Stimulated activated naive CD4-positive, alpha-beta T cell (primary cell): ENCODE data around the gene CACNA1G.

Source experiments
- DNase-seq, 6 experiments: peaks; one replicate each; lab custom pipeline; 2025; lab: John Stamatoyannopoulos, UW

CACNA1G gene

DNA sequence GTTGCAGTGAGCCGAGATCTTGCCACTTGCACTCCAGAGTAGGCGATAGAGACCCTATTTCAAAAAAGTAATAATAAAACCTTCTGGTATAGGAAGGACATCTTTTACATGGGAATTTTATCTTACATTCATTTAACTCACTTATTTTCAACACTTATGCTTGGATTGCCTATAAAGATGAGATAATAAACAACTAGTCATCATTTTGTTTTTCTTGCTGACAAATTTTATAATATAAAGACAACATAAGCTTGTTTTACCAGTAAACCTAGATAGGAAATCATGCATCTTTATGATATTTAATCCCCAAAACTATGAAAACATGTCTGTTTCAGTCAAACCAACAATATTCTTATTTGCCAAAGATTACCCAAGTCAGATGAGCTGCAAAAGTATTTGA is 91.1 kb downstream of the CACNA1G start:
- no peak for DNase-seq

DNA sequence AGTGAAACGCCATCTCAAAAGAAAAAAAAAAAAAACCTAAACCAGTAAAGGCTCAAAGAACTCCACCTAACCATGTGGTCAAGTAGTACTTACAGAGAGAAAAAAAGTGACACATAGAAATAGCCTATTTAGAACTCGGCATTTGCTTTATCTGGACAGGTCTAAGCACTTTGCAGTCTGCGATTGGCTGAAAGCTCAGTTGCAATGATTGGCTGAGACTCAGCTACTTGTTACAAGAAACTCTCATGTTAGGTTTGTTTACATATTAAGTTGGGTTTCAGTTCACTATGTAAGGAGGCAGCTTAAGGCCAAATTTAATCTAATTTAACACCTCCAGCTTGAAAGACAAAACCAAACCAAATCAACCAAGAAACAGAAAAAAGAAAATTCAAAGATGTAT is 93.2 kb downstream of the CACNA1G start:
- no peak for DNase-seq

DNA sequence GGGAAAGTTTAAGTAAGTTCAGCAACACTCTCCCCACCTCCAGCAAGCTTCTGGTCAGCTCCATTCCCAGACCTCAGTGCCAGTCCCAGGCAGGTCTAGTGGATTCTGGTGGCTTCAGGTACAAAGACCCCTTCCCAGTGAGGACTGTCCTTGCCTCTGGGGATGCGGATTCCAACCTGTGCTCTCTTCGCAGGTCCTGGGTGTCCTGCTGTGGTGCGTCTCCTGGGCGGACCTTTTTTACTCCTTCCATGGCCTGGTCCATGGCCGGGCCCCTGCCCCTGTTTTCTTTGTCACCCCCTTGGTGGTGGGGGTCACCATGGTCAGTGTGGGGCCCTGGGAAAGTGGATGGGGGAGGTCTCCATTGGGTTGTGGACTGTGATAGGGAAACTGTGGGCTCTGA is 96.0 kb downstream of the CACNA1G start:
- DNase-seq = no peak

DNA sequence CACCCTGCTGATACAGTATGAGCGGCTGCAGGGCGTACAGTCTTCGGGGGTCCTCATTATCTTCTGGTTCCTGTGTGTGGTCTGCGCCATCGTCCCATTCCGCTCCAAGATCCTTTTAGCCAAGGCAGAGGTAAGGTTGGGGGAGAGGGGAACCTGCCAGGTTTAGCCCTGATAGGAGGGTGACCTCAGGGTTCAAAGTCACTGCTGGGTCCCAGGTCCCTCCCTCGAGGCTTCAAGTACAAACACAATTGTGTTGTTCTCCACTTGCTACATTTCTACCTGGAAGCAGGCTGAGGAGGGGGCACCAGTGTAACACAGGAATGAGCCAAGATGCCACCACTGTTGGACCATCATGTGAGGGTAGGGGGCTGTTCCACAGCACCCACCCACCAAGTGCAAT is 96.5 kb downstream of the CACNA1G start:
- DNase-seq = no peak

DNA sequence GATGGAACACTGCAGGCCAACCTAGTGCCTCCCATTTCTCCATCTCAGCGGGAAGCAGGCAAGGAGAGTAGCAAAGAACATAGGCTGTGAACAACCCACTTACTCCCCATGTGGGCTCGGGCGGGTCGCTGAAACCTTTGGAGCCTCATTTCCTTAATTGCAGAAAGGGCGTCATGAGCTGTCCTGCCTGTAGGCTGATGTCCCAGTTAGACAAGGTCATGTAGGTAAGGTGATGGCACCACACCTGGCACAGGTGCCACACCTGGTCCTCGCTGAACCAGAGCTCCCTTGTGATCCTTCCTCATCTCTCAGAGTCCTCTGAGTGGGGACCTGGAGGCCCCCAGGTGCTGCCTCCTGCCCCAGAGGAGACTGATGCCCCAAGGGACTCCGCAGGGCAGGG is 97.1 kb downstream of the CACNA1G start:
- no peak for DNase-seq

DNA sequence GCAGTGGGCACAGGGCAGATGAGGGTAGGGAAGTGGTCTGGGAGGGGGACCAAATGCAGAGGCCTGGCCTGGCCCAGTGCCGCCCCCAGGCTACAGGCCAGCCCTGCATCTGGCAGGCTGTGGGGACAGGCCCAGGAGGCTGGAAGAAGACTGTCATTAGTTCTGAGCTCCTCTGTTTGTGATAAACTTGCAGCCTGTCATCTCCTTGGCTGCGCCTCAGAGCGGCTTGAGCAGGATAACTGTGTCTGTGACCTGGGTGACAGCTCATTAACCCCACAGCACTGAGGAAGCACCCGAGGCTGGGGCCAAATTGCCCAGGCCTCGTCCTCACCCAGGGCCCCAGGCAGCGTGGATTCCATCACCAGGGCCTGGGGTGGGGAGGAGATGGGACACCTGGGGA is 98.1 kb downstream of the CACNA1G start:
- no peak for DNase-seq

DNA sequence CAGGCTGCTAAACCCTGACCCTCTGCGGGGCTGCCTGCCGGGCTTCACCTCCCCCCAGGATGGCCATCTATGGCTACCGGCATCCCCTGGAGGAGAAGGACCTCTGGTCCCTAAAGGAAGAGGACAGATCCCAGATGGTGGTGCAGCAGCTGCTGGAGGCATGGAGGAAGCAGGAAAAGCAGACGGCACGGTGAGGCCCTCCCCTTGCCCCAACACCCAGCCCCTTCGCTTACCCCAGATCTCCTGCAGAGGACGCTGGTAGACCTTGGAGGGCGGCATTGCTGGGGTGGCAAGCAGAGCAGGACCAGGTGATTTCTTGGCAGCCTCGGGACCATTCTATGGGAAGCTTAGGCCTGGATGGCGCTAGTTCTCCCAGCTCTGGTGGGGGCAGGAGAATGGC is 98.7 kb downstream of the CACNA1G start:
- no peak for DNase-seq

DNA sequence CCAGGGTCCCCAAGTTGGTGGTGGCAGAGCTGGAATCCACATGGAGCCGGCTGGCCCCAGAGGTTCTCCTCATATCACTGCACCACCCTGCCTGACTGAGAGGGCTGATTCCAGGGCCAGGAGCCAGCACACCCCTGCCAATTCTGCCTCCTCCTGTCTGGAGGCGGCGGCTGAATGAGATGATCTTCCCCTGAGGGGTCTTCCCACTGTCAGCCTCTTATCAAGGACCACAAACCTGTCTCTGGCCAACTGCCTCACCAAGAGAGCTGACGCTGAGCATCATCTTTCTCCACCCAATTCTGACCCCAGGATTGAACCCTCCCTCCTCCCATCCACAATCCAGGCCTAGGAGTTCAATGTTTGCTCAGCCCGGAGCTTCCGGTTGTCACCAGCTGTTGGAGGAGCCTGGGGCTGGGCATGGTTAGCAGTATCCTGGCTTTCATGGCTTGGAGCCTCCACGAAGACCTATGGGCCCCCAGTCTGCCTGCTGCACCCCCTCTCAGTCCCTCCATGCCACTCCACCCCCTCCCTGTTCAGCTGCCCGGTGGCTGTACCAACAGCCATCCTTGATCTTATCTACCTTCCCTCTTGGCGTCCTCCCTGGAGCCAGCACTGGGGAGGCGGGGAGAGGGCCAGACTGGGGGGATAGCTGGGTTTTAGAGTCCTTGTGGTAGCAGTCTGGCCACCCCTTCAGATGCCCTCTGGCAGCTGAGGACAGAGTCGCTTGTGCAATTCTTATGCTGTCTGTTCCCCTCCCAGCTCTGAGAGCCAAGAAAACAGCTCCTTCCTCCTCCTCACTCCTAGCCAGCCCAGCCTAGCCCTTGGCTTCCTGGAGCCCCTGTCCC is 99.7 kb downstream of the CACNA1G start:
- no peak for DNase-seq

DNA sequence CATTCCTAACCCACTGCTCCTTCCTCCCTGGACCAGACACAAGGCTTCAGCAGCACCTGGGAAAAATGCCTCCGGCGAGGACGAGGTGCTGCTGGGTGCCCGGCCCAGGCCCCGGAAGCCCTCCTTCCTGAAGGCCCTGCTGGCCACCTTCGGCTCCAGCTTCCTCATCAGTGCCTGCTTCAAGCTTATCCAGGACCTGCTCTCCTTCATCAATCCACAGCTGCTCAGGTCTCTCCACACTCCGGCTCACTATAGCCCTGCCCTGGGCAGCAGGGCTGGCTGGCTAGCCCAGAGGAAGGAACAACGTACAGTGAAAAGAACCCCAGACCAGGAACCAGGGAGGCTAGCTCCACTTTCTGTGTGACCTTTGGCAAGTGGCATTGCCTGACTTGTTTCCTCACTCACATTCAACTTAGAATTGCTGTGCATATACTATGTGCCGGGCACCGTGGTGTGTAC is 100.4 kb downstream of the CACNA1G start:
- no peak for DNase-seq

DNA sequence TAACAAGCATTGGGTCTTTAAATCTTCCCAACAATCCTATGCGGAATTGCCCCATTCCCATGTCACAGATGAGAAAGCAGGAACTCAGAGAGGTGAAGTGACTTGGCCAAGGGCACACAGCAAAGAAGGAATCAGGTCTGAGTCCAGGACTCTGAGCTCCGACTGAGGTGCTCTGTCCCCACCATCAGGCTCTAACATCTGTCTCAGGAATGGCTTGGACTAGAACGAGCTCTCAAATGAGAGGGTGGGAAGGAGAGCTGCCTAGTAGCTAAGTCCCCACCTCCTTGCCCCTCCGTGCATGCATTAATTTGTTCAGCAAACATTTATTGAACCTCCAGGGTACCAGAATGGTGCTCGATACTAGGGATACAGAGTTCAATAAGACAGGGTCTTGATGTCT is 100.8 kb downstream of the CACNA1G start:
- no peak for DNase-seq

DNA sequence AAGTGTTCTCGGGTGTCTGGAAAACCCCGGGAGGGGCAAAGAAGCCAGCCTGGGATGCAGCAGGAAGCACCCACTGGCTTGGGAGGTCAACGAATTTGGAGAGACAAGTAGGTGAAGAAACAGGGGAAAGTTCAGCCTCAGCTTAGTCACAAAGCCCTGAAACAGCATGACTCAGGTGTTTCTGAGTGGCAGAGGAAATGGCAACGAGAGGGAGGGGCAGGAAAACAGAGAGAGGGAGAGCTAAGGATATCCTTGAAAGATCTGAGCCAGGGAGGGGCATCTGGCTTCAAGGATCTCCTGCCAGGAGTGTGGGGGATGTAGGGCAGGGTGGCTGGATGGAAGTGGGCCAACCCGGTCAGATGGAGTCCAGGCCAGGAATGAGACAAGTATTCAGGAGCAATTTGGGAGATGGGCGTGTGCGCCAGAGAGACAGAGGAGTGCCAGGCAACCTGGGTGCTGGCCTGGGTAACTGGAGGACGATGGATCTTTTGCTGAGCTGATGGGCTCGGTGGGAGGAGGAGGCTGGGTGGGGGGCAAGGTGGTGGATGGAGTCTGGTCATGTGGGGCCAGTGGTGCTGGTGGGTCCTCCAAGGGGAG is 101.4 kb downstream of the CACNA1G start:
- no peak for DNase-seq

DNA sequence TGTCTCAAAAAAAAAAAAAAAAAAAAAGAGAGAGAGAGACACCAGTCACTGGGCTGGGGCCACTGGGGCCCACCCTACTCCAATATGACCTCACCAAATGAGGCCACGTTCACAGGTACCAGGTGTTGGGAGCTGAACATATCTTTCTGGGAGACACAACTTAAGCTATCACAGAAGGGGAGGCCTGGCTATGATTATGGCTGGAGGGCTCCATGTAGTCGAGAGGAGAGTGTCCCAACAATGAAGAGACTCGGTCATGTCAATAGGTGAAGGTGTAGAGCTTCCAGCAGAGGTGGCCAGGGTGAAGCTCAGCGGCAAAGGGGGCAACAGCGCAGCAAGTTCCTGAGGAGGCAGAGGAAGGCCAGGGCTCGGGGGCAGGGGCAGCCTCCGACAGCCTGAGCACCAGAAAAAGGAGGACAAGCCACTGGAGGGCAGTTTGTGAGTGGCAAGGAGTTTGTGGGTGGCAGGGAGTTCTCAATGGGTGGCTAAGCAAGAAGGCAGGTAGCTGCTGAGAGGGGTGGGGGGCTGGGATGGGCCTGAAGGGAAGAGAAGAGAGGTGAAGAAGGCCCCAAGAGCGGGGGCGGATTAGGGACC is 102.2 kb downstream of the CACNA1G start:
- no peak for DNase-seq

DNA sequence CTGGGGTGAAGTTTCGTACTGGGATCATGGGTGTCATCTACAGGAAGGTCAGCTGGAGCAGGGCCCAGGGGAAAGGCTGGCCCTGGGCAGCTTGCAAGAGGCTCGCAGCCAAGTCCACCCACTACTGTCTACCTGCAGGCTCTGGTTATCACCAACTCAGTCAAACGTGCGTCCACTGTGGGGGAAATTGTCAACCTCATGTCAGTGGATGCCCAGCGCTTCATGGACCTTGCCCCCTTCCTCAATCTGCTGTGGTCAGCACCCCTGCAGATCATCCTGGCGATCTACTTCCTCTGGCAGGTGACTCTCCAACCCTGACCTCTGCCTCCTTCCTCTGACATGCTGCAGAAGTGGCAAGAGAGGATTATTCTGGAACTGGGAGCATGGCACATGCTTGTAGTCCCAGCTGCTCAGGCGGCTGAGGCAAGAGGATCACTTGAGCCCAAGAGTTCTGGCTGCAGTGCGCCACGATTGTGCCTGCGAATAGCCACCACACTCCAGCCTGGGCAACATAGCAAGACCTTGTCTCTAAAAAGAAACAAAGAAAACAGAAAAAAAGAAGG is 103.4 kb downstream of the CACNA1G start:
- DNase-seq = no peak

DNA sequence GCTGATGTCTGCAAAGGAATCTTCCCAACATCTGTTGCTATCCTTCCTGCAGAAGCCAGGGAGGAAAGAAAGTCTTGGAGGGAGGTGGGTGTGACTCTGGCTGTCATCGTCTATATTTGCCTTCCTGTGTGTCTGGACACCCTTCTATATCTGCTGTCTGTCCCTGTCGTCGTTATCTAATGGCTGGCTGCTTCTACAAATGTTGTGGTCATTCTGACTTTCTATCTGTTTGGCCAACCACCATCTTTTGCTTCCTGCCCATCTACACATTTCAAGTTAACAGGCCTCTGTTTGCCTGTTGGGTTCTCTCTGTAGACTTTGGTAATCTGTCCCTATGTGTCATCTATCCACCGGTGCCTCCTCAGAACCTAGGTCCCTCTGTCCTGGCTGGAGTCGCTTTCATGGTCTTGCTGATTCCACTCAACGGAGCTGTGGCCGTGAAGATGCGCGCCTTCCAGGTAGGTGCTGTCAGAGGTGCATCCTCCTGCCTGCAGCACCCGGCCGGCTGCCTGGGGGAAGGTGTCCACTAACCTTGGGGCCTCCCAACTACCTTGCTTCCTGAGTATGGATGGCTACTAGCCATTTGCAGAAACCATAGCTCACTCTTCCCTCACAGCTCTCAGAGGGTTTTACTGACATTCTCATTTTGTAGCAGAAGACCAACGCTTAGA is 104.4 kb downstream of the CACNA1G start:
- no peak for DNase-seq

DNA sequence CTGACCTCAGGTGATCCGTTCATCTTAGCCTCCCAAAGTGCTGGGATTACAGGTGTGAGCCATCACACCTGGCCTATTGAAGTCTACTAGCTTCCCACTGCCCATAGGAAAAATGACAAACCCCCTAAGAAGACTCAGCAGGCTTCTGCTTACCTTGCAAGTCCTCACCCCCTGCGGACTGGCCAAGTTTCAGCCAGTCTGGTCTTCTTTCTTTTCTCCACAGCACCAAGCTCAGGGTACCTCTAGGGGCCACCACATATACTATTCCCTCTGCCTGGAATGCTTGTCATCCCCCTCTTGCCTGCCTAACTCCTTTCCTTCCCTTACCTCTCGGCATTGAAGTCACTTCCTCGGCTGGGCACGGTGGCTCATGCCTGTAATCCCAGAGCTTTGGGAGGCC is 105.3 kb downstream of the CACNA1G start:
- DNase-seq = no peak

DNA sequence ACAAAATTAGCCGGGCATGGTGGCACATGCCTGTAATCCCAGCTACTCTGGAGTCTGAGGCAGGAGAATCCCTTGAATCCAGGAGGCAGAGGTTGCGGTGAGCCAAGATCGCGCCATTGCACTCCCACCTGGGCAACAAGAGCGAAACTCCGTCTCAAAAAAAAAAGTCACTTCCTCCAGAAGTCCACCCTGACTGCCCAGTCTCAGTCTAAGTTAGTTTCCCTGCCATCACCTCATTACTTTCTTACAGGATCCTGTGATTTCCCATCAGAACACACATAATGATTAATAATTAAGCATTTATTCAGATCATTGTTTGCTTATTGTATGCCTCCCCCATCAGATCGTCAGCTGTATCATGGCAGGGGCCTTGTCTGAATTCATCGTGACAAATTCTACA is 105.8 kb downstream of the CACNA1G start:
- DNase-seq = no peak

DNA sequence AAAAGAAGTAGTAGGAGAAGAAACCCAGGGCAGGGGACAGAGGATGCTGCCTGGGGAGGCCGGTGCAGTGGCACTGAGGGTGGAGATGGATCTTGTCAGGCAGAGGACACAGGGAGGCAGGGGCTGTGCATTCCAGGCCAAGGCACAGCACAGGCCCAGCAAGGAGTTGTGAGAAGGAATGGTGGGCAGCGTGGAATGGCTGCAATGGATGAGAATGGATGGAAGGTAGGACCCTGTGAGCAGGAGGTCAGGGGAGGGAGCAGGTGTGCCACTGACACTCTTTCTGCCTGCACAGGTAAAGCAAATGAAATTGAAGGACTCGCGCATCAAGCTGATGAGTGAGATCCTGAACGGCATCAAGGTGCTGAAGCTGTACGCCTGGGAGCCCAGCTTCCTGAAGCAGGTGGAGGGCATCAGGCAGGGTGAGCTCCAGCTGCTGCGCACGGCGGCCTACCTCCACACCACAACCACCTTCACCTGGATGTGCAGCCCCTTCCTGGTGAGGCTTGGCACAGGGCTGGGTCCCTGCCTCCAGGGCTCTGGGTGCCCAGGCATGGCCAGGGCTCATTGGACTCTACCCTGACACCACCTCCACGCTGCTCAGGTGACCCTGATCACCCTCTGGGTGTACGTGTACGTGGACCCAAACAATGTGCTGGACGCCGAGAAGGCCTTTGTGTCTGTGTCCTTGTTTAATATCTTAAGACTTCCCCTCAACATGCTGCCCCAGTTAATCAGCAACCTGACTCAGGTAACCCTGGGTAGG is 106.9 kb downstream of the CACNA1G start:
- DNase-seq = no peak

DNA sequence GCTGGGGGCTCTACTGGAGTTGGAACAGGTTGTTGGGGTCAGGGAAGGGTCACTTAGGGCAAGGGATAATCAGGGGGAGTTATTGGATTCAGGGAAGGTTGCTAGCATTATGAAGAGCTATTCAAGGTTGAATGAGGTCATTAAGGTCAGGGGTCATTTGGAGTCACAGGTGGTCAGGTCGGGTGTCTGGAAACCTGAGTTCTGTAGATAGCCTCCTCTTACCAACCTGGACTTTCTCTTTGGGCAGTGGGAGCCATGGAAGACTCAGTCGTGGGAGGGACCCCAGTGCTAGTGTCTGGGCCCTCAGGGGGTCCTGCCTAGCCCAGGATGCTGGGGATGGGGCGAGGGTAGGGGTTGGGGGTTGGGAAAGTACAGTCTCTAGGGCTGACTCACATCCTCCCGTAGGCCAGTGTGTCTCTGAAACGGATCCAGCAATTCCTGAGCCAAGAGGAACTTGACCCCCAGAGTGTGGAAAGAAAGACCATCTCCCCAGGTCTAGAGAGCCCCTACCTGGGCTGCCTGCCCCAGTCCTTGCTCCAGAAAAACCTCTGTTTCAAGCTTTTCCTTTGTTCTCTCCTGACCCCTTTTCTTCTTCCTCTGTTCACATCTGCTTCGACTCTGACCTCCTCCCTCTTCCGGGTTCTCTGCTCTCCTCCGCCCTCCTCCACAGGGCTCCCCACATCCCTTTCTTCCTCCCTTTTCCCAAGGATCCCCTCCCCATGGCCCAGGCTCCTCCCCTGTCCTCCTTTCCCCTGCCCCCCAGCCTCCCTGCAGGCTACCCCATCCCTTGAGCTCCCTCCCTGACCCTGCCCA is 107.7 kb downstream of the CACNA1G start:
- DNase-seq = no peak

DNA sequence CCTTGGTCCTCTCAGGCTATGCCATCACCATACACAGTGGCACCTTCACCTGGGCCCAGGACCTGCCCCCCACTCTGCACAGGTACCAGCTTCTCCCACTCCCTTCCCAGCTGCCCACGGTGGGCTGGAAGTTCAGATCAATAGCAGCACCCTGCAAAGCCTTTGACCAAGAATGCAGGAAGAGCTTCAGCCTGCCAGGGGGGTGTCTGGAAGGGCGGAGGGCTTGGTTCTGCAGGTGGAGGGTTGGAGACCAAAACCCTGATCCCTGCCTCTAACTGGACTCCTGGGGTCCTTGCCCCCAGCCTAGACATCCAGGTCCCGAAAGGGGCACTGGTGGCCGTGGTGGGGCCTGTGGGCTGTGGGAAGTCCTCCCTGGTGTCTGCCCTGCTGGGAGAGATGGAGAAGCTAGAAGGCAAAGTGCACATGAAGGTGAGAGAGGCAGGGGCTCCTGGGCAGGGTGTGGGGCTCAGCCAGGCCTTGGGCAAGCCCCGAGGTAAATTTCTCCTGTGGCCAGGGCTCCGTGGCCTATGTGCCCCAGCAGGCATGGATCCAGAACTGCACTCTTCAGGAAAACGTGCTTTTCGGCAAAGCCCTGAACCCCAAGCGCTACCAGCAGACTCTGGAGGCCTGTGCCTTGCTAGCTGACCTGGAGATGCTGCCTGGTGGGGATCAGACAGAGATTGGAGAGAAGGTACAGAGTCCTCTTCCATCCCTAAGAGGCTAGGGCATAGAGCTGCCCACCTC is 108.5 kb downstream of the CACNA1G start:
- no peak for DNase-seq

DNA sequence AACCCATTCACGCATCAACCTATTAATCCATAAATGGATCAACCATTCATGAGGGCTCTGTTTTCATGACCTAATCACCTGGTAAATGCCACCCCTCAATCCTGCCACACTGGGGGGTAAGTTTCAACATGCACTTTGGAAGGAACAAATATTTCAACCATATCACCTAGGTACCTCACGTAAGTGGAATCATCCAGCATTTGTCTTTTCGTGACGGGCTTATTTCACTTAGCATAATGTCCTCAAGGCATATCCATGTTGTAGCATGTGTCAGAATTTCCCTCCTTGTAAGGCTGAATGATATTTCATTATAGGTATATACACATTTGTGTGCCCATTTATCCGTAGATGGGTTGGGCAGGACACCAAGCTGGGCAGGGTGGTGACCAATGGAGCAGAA is 111.6 kb downstream of the CACNA1G start:
- no peak for DNase-seq
